ENCODE results near the gene CDH12. TPM values are rescaled to one million over a fixed set of nuclear protein-coding genes. Genes with fewer than 3 reads are reported as not detected.
"Not testable (repeated sequence)": the region's sequence is repeated elsewhere in the genome, so short reads cannot be mapped to it uniquely, and the experiment has no call there.

Gene CDH12
- total and polyA plus RNA-seq, 9 donors: 0.05 to 3.4 (median 0.28) TPM; not detected in 4

GRCh38 chr5:22033066-22033465, 820.1 kb downstream of the CDH12 start:
- TF ChIP-seq POLR2A (IDR thresholded peaks at IDR 0.05): no peak
- TF ChIP-seq EP300 (IDR thresholded peaks at IDR 0.05): no peak
- no peak for TF ChIP-seq CTCF (IDR thresholded peaks at IDR 0.05)
- WGBS, 3 donors: 42 to 62% (median 49%) methylated on average over 2 of the region's 2 CpGs

GRCh38 chr5:22023784-22024183, 829.4 kb downstream of the CDH12 start:
- no peak for DNase-seq

More at GRCh38 chr5:22033066-22033465, 820.1 kb downstream of the CDH12 start:
- DNase-seq: no peak
- intact Hi-C loops (cut with DNase I): no loop called here
- no peaks in the 10 kb centered on the region for H3K9me3 ChIP-seq
- no peaks in the 10 kb centered on the region for H3K36me3 ChIP-seq
- no peaks in the 10 kb centered on the region for H3K27me3 ChIP-seq
- H3K4me1 ChIP-seq (ENCODE audit: insufficient read depth): no peaks in the 10 kb centered on the region
- no peak overlapping the region for H3K27ac ChIP-seq
- no peak overlapping the region for H3K4me3 ChIP-seq

GRCh38 chr5:22012893-22013292, 840.3 kb downstream of the CDH12 start:
- DNase-seq; H3K4me1 ChIP-seq (ENCODE audit: insufficient read depth); intact Hi-C loops (cut with DNase I); H3K27me3 ChIP-seq; H3K27ac ChIP-seq; H3K9me3 ChIP-seq; H3K36me3 ChIP-seq; H3K4me3 ChIP-seq: not testable (repeated sequence)
- WGBS, 3 donors: 57 to 82% (median 70%) methylated on average over 3 of the region's 3 CpGs

More at GRCh38 chr5:22023784-22024183, 829.4 kb downstream of the CDH12 start:
- no peaks in the 10 kb centered on the region for H3K36me3 ChIP-seq
- TF ChIP-seq POLR2A (IDR thresholded peaks at IDR 0.05) (no peak), CTCF (IDR thresholded peaks at IDR 0.05) (no peak), EP300 (IDR thresholded peaks at IDR 0.05) (no peak)
- 68 to 93% (median 79%) methylated on average over 1 of the region's 1 CpG for WGBS, 3 donors
- H3K27me3 ChIP-seq: no peaks in the 10 kb centered on the region
- no peaks in the 10 kb centered on the region for H3K9me3 ChIP-seq
- H3K4me1 ChIP-seq (ENCODE audit: insufficient read depth): no peaks in the 10 kb centered on the region
- intact Hi-C loops (cut with DNase I): no loop called here
- no peak overlapping the region for H3K27ac ChIP-seq
- no peak overlapping the region for H3K4me3 ChIP-seq

- H3K36me3 ChIP-seq; DNase-seq; intact Hi-C loops (cut with DNase I); H3K27ac ChIP-seq; H3K27me3 ChIP-seq; H3K9me3 ChIP-seq; H3K4me1 ChIP-seq (ENCODE audit: insufficient read depth); H3K4me3 ChIP-seq: not testable (repeated sequence)
- 68 to 74% (median 72%) methylated on average over 4 of the region's 4 CpGs for WGBS, 3 donors
These were observed 842.3 kb downstream of the CDH12 start for GRCh38 chr5:22010808-22011207.

- 89 to 93% (median 91%) methylated on average over 2 of the region's 2 CpGs for WGBS, 3 donors
- H3K4me3 ChIP-seq; intact Hi-C loops (cut with DNase I); H3K27me3 ChIP-seq; H3K27ac ChIP-seq; H3K9me3 ChIP-seq; H3K36me3 ChIP-seq; DNase-seq; H3K4me1 ChIP-seq (ENCODE audit: insufficient read depth): not testable (repeated sequence)
These were observed 852.0 kb downstream of the CDH12 start for GRCh38 chr5:22001097-22001496.

GRCh38 chr5:21985799-21986198, 867.3 kb downstream of the CDH12 start:
- H3K4me1 ChIP-seq (ENCODE audit: insufficient read depth); DNase-seq; H3K4me3 ChIP-seq; intact Hi-C loops (cut with DNase I); H3K36me3 ChIP-seq; H3K27ac ChIP-seq; H3K9me3 ChIP-seq; H3K27me3 ChIP-seq: not testable (repeated sequence)
- WGBS, 3 donors: 66 to 79% (median 77%) methylated on average over 1 of the region's 1 CpG

- intact Hi-C loops (cut with DNase I): not testable (repeated sequence)
These were observed 901.6 kb downstream of the CDH12 start for GRCh38 chr5:21951571-21951970.

More at GRCh38 chr5:21951571-21951970, 901.6 kb downstream of the CDH12 start:
- not testable (repeated sequence) for H3K36me3 ChIP-seq; H3K27me3 ChIP-seq; H3K4me3 ChIP-seq; H3K4me1 ChIP-seq (ENCODE audit: insufficient read depth); H3K9me3 ChIP-seq; H3K27ac ChIP-seq; DNase-seq
- 70 to 86% (median 77%) methylated on average over 1 of the region's 1 CpG for WGBS, 3 donors

All from ovary (tissue), 9 donors.